ENCODE results near the gene ACTL7B.

- TF ChIP-seq POLR2AphosphoS5 (IDR thresholded peaks at IDR 0.05; ENCODE audit: low read depth): no peak
- no peak for TF ChIP-seq CTCF (IDR thresholded peaks at IDR 0.05; ENCODE audit: insufficient read depth, low read length)
Measured at GRCh38 chr9:108876425-108876824, 20.6 kb upstream of the ACTL7B start.
